Glomerular endothelial cell (primary cell): ENCODE measurements around the gene ZNF329. TPM values are rescaled to one million over a fixed set of nuclear protein-coding genes. Genes with fewer than 3 reads are reported as not detected.

Experiments used
- DNase-seq: peaks from one replicate; pipeline ENCODE4 v3.0.0-alpha.2; 2011; ENCODE audit warnings: low read depth, low spot score; ENCODE audit errors: extremely low read depth
- total RNA-seq: library from RNA; depleted of rRNA; stranded (reverse); fragments of >200 nt; gene quantifications from 2 replicates; pipeline ENCODE4 v1.2.3, GENCODE V29; 2015

The ZNF329 gene
- total RNA-seq, 1 donor from 2014 or later, result 11.7 TPM

DNA sequence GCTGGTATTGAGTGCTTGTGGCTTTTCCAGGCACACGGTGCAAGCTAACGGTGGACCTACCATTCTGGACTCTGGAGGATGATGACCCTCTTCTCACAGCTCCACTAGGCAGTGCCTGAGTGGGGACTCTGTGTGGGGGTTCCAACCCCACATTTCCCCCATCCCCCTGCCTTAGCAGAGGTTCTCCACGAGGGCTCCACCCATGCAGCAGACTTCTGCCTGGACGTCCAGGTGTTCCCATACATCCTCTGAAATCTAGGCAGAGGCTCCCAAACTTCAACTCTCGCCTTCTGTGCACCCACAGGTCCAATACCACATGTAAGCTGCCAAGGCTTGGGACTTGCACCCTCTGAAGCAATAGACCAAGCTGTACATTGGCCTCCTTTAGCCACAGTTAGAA is 27.2 kb downstream of the ZNF329 start:
- no peak for DNase-seq

DNA sequence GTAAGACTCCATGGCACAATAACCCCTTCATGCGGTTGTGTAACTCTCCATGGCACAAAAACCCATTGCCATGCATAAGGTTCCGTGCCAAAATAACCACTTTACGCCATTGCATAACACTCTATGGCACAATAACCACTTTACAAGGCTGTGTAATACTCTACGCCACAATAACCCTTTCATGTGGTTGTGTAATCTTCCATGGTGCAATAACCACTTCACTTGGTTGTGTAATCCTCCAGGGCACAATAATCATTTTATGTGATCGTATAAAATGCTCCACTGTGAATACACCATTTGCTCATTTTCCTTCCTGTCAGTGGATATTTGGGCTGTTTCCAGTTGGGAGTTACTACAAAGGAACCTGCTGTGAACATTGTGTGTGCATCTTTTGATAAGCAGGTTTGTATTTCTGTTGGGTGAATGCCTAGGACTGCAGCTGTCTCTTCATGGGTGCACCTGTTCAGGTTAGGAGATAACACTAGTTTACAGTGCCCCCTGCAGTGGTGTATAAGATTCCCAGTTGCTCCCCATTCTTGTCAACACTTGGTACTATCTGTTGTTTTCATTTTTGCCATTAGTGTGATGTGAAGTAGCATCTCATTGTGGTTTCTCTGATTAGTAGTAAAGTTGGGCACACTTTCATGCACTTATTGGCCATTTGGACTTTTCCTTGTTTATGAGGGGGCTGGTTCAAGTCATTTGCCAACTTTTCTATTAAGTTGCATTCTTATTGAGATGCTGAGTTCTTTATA is 31.4 kb downstream of the ZNF329 start:
- DNase-seq, result no peak

DNA sequence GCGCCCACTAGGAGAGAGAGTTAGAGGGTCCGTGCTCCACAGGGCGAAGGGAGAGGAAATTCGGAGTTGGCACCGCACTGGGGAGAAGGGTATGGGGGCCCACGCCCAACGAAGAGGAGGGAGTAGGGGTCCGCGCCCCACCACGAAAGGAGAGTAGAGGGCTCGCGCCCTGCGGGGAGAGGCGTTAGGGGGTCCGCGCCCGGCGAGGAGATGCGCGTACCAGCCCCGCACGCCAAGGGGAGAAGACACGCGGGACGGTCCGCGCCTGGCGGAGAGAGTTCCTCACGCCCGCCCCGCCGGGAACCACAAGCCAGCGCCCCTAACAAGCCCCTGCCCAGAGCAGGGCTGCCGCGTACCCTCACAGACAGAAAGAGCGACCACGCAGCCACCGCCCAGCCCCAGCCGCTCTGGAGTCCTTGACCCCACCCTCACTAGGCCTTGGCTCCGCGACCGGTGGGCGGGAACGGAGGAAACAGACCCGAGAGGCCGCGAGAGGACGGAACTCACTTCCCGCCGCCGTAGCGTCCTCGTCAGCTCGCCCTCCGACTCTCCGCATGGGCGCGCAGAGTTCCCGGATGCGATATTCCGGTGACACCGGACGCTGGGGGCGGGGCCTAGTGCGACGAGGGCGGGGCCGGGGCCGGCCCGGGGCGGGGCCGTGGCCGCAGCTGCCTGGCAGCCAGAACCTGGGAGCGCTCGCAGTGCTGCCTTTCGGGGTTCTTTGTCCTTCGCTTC is 32.6 kb downstream of the ZNF329 start:
- DNase-seq, result no peak

DNA sequence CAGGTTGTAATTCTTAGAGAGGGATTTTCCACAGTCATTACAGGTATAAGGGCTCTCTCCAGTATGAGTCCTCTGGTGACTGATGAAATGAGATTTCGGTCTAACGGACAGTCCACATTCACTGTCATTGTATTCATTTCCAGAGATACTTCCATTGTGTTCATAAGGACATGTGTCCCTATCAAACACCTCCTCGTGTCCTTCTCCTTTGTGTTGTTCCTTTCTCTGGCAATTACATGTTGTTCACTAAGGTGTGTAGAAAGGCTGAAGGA is 42.1 kb downstream of the ZNF329 start:
- DNase-seq, result no peak

DNA sequence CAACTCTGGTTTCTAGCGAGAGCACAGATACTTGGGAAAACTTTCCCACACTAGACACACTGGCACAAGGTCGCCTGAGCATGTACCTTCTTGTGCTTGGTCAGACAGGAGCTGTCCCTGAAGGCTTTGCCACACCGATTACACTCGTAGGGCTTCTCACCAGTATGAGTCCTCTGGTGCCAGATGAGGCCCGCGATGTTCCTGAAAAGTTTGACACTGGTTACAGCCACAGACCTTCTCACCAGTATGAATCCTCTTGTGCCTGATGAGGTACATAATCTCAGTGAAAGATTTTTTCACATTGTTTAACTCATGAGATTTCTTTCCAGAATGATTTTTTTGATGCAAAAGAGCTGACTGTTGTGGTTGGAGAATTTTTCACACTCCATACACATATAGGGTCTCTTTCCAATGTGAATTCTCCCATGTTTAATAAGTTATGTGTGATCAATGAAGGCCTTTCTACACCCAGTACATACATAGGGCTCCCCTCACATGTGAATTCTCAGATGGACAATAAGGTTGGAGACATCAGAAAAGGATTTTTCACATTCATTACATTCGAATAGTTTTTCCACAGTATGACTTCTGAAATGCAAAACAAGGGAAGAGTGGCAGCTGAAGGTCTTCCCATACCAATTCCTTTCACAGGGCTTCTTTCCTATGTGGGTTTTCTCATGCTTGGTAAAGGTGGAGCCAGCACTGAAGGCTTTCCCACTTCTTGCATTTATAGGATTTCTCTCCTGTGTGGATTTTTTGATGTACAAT is 42.6 kb downstream of the ZNF329 start:
- DNase-seq, result no peak

DNA sequence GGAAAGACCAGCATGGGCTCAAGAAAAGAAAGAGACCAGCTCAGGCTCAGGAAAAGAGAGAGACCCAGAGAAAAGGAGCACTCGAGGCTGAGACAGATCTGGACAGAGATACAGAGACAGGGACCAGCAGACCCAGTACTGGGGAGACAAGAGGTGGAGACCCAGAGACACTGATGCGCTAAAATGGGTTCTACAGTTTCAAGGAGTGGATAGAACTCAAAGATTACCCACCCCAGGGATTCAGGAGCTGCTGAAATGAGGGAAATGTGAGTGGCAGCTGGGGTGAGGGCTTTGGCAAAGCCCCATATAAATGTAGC is 51.9 kb downstream of the ZNF329 start:
- no peak for DNase-seq

- DNase-seq, result peak; percentile 61
Observed at GRCh38 chr19:58097781-58098681, 52.6 kb downstream of the ZNF329 start, which contains the start of gene ZSCAN18. Gene ZSCAN18, minus strand, starts transcription at chr19:58098231. Its CDS starts 7,964 bp downstream, at chr19:58090267.

DNA sequence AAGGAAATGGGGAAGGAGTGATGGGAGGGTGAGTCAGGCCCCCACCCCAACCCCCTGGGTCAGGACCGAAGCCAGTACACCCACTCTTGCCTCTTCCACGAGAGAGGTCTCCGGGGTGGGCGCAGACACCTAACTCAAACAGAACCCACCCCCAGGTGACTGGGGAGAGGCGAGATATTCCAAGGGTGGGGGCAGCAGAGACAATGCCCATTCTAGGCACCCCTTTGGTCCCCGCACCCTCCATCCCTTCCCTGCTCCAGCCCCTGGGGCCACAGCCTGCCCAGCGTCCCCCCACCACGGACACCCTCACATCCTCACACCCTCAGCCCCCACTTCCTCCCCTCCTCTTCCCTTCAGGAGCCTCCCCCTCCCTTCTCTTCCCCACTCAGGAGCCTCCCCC is 53.2 kb downstream of the ZNF329 start:
- no peak for DNase-seq

DNA sequence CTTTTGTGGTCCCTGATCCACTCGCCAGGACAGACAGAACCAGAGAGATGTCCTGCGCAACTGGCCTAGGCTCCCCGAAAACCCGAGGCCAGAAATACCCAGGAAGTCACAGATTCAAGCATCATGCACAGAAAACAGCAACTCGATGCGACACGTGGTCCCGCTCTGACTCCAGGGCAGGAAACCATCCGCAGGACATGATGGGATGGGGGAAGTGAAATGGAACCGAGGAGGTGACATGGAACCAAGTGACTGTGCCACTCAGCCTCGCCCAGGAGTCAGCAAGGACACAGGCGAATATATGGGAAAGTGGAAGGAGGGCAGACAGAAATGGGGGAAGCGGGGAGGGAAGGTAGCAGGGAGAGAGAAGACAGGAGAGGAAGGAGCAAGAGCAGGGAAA is 53.7 kb downstream of the ZNF329 start:
- no peak for DNase-seq

- DNase-seq, result no peak
Observed at GRCh38 chr19:58095328-58095727, 55.3 kb downstream of the ZNF329 start.

DNA sequence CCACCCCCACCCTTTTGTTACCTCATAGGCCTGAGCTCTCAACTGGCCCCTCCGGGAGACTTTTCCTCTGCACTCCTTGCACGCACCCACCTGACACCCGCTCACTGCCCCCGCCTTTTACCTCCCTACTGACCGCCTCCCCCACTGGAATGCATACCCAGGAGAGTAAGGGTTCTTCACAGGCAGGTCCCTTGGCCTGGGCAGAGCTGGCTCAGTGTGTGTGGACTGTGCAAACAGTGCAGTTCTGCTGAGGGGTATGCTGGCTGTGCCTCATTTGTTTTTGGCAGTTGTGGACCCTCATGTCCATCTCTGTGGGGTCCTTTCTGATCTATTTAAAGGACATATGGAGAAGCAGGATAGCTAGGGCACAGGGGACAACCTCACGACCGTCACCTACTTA is 57.5 kb downstream of the ZNF329 start:
- no peak for DNase-seq

DNA sequence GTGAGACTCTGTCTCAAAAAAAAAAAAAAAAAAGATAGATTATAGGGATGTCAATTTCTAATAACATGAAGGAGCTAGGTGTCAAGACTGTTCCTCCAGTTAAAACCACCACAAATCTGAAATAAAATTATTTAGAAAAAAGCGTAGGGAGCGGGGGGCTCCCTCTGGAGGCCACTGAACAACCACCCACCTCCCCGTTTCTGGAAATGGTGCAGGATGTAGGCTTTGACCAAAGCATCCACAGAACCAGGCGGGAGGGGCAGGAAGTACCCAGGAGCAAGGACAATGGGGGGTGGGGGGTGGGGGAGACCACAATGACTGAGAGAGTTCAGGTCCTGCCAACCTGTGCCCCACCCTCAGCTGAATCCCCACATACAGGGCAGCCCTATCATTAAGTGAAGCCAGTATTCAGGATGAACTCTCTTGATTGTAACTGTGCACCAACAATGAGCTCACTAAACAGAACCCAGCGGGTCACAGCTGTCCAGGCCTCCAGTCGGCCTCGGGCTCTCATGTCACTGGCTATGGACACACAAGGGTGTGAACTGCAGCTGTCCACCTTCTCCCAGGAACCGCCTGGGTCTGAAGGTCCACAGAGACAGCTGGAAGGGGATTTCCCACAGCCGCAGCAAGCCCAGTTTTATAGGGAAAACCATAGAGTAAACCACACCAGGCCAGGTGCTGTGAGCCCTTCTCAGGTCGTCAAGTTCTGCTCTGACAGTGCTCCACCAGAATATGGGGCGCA is 59.2 kb downstream of the ZNF329 start:
- no peak for DNase-seq

DNA sequence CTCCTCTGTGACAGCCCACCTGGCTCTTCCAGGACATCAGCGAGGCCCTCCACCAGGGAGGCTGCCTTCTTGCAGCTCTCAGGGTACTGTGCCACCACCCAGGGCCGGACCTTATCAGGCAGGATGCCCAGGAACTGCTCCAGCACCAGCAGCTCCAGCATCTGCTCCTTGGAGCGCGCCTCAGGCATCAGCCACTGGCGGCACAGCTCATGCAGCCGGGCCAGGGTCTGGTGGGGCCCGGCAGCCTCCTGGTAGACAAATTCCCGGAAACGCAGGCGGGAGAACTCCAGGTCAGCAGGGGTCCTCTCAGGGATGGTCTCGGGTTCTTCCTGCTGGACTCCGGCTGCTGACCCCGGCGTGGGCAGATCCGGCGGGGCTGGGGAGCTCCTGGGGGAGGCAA is 60.7 kb downstream of the ZNF329 start:
- no peak for DNase-seq

DNA sequence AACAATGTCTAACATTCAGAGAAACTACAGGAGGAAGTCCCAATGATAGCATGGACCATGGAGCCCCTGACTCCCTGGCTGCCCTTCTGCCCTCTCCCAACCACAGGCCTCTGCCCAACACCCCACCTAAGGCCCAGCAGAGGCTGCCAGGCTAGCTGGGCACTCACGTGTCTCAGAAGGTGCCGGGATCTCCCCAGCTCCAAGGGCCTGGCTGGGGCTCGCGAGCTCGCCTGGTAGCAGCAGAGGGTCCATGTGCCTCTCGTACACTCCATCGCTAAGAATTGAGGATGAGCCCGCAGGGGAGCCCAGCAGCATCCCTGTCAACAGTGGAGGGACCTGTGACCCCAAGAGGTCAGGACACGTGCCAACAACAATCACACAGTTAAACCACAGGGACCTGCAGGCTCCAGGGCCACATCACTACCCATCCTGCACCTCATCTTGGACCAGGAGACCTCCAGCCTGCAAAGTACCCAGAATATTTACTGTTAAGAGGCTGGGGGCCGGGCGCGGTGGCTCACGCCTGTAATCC is 62.0 kb downstream of the ZNF329 start:
- no peak for DNase-seq

DNA sequence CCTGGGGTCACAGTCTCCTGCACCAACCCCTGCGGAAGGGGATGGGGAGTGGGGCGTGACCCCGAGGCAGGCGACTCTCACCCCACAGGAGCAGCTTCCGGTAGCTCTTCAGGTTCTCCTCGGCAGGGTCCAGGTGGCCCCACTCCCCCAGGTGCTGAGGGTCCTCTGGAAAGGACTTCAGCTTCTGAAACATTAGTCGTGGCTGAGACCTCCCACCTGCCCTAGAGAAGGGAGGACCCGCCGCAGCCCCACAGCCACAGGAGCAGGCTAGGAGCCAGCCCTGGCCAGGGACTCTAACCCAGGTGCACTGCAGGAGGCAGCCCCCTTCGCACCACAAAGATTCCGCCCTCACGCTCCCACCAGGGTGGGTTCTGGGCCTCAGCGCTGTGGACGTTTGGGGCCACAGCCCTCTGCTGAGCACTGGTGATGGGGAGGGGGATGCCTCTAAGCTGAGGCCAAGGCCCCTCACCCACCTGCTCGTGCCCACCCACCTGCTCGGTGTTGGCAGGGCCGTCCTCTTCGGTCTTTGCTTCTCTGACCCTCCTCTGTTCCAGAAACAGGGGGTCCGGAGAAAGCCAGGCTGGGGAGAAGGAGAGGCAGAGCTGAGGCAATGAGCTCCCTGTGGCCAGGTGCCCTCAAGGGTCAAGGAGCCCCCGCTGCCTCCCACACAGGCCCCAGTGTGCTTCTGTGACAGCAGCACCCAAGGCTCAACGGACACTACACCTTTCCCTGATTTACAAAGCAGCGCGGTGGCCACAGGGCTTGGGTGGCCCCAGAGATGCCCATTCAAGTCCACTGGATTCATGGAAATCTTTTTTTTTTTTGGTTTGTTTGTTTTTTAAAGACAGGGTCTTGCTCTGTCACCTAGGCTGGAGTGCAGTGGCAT is 63.5 kb downstream of the ZNF329 start:
- no peak for DNase-seq

- no peak for DNase-seq
Observed at GRCh38 chr19:58085348-58085875, 65.2 kb downstream of the ZNF329 start.

DNA sequence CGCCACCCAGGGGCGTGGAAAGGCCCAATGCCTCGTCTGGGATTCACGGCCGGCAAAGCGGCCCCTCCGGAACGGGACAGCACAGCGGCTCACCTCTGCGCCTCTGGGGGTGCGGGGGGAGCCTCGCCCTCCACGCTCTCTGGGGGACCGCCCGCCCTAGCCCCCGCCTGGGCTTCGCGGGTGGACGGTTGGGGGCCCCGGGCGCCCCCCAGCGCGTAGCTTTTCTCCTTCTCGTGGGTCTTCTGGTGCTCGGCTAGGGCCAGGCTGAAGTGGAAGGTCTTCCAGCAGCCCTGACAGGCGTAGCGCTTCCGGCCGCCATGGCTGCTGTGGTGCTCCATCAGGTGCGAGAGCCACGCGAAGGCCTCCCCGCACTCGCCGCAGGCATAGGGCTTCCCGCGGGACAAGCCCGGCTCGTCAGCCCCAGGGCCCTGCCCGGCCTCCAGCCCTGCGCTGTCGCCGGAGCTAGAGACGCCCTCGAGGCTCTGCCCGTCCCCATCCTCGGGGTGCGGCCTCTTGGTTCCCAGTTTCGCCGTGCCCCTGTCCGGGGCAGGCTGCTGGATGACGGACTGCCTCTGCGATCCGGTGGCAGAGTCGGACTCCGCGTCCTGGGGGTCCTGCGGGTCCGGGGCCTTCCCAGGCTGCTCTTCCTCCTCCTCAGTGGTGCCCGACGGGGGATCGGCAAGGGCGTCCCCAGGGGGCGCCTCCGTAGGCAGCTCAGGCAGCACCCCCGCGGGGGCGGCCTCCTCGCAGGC is 65.8 kb downstream of the ZNF329 start:
- DNase-seq, result no peak

- DNase-seq, result no peak
Observed at GRCh38 chr19:58083021-58083420, 67.6 kb downstream of the ZNF329 start.
